GM19193 (cell line): Measurements from ENCODE around the gene PLEKHA1.

Source experiments
- POLR2A ChIP-seq: IDR thresholded peaks from 4 replicates; pipeline ENCODE4 v1.6.1; 2011; ENCODE audit not compliant: insufficient read depth, insufficient read length; ENCODE audit errors: extremely low read depth

Gene PLEKHA1

DNA sequence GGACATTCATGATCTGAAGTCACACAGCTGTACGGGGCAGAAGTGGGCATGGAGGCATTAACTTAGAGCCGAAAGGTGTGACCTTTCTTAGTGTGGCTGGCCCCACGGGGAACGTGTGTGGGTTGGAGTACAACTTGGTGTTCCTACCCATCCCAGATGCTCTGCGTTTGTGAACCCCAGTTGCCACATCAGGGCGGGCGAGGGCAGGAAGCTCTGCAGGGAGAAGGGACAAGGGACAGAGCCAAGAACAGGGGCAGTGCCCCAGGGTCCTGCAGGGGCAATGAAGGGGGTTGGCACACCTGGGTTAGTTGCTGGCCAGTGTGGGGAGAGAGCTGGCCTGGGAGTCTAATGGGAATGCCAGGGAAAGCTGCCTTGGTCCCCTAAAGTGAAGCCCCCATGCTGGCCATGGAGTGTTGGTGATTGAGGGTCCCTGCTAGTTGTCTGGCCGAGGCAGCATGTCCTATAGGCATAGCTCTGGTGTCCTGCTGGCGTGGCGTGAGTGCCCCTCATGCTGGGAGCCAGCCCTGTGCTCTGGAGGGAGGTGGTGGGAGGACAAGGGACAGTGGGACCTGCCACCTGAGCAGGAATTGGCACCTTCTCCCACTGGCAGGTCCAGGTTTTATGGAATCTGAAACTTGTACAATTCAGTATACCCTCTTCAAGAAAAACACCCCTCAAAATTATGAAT, 105.8 kb downstream of the PLEKHA1 start:
- no peak for TF ChIP-seq POLR2A

- TF ChIP-seq POLR2A = no peak
These were observed 107.0 kb downstream of the PLEKHA1 start for GRCh38 chr10:122481296-122482056.
